Vagina (tissue), 2 donors: ENCODE data around the gene PSKH1. TPM values are rescaled to one million over a fixed set of nuclear protein-coding genes. Genes with fewer than 3 reads are reported as not detected.

Experiments
- DNase-seq, 2 donors: peaks; one replicate each; pipeline ENCODE4 v3.0.0-alpha.2; 2017; ENCODE audit errors: extremely low spot score in 2 of 2
- H3K27ac ChIP-seq: fragments of 200-600 bp; sonication (generic); one replicate; pipeline ENCODE4 v1.5.1; 2019
- H3K27me3 ChIP-seq: fragments of 200-600 bp; sonication (generic); one replicate; pipeline ENCODE4 v1.5.1; 2019
- H3K36me3 ChIP-seq, 2 donors: fragments of 200-600 bp; sonication (generic); one replicate each; pipeline ENCODE4 v1.5.1; 2017 to 2019
- H3K4me1 ChIP-seq: fragments of 200-600 bp; sonication (generic); one replicate; pipeline ENCODE4 v1.5.1; 2019
- H3K4me3 ChIP-seq, 2 donors: fragments of 200-600 bp; sonication (generic); 1 replicate in 1 of 2; 2 replicates in 1 of 2; pipeline ENCODE4 v1.5.1; 2016 to 2019
- H3K9me3 ChIP-seq: fragments of 200-600 bp; sonication (generic); one replicate; pipeline ENCODE4 v1.5.1; 2019
- CTCF ChIP-seq, 3 experiments: fragments of 450-650 bp in 2 of 3; fragments of 200-600 bp in 1 of 3; sonication (generic) in 1 of 3; IDR thresholded peaks; one replicate each; pipeline ENCODE4 v1.5.1; 2017 to 2019; ENCODE audit warnings: antibody characterized with exemption in 3 of 3, mild to moderate bottlenecking in 2 of 3, moderate library complexity in 2 of 3
- POLR2A ChIP-seq, 2 donors: fragments of 450-650 bp; IDR thresholded peaks; one replicate each; pipeline ENCODE4 v1.6.1; 2017; ENCODE audit warnings: antibody characterized with exemption in 2 of 2, mild to moderate bottlenecking in 2 of 2, moderate library complexity in 2 of 2
- POLR2AphosphoS5 ChIP-seq, 2 donors: sonication (generic); formaldehyde crosslinking; IDR thresholded peaks; one replicate each; pipeline ENCODE4 v1.9.0; 2017; ENCODE audit warnings: antibody characterized with exemption in 2 of 2, mild to moderate bottlenecking in 2 of 2, low read depth in 1 of 2; ENCODE audit not compliant: insufficient read depth in 1 of 2
- intact Hi-C: fragments of 100-400 bp; cut with DNase I; formaldehyde crosslinking; loops from one replicate; pipeline ENCODE4 v1.15.1; 2023
- total RNA-seq: library from RNA; depleted of rRNA; stranded (reverse); fragments of >200 nt; gene quantifications from one replicate; pipeline ENCODE4 v1.2.3, GENCODE V29; 2016

The PSKH1 gene
- total RNA-seq, 1 donor from 2014 or later = 17.4 TPM

GRCh38 chr16:67930191-67930590 is 37.1 kb downstream of the PSKH1 start:
- H3K36me3 ChIP-seq = peaks cover 0 to 20% of the 10 kb centered on the region in 2 donors
- no peak overlapping the region for H3K4me3 ChIP-seq
- H3K9me3 ChIP-seq = no peaks in the 10 kb centered on the region
- TF ChIP-seq POLR2AphosphoS5 (IDR thresholded peaks at IDR 0.05; ENCODE audit: insufficient read depth in 1 of 2, low read depth in 1 of 2) = no peak
- TF ChIP-seq CTCF (IDR thresholded peaks at IDR 0.05) = no peak
- no peak for TF ChIP-seq POLR2A (IDR thresholded peaks at IDR 0.05)
- H3K27me3 ChIP-seq = no peaks in the 10 kb centered on the region
- H3K27ac ChIP-seq = no peak overlapping the region
- intact Hi-C loops = loop anchor here (5.0 kb wide), 1 partner anchor 113 kb away; no protein-coding TSS in a partner anchor
- no peak for DNase-seq
- peaks cover 30% of the 10 kb centered on the region for H3K4me1 ChIP-seq

DNA sequence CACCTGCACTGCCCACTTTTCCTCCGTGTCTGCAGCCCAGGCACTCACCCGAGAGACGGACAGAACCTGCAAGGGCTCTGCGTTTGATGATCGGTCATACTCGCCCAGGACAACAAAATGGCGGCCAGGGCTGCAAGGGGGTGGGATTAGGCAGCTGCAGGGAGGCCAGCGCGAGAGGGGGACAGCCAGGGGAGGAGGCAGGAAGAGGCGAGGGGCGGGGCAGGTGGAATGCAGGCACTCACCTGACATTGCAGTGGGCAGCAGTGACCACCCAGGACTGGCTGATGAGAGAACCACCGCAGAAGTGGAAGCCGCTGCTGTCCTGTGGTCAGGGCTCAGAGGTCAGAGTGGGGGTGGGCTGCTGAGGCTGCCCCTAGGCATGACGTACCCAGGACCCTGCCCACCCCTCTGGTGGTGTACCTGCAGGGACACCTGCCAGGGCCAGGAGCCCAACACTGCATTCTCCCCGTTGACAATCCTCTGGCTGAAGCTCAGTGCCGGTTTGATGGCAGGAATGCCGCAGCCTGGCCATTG is 37.7 kb downstream of the PSKH1 start:
- Histone ChIP-seq H3K27ac (no peak overlapping the region), H3K9me3 (no peaks in the 10 kb centered on the region), H3K27me3 (no peaks in the 10 kb centered on the region), H3K4me1 (peaks cover 30% of the 10 kb centered on the region), H3K4me3 (no peak overlapping the region), H3K36me3 (peaks cover 0 to 20% of the 10 kb centered on the region in 2 donors)
- no peak for DNase-seq
- intact Hi-C loops = loop anchor here (5.0 kb wide), 1 partner anchor 113 kb away; no protein-coding TSS in a partner anchor
- no peak for TF ChIP-seq CTCF (IDR thresholded peaks at IDR 0.05)
- no peak for TF ChIP-seq POLR2A (IDR thresholded peaks at IDR 0.05)
- no peak for TF ChIP-seq POLR2AphosphoS5 (IDR thresholded peaks at IDR 0.05; ENCODE audit: insufficient read depth in 1 of 2, low read depth in 1 of 2)

- intact Hi-C loops = loop anchor here (5.0 kb wide), 1 partner anchor 115 kb away; no protein-coding TSS in a partner anchor
- Histone ChIP-seq H3K36me3 (peaks cover 0 to 20% of the 10 kb centered on the region in 2 donors), H3K4me3 (no peak within 1 kb of the TSS), H3K27me3 (no peaks in the 10 kb centered on the region), H3K27ac (no peak within 1 kb of the TSS), H3K4me1 (peaks cover 23% of the 10 kb centered on the region), H3K9me3 (no peaks in the 10 kb centered on the region)
- TF ChIP-seq POLR2AphosphoS5 (IDR thresholded peaks at IDR 0.05; ENCODE audit: insufficient read depth in 1 of 2, low read depth in 1 of 2) = no peak
- TF ChIP-seq POLR2A (IDR thresholded peaks at IDR 0.05) = no peak
- TF ChIP-seq CTCF (IDR thresholded peaks at IDR 0.05) = no peak
- DNase-seq = no peak
Observed at GRCh38 chr16:67931712-67932461, 38.8 kb downstream of the PSKH1 start, which contains the start of gene CTRL. CTRL (minus strand) TSS chr16:67931862; CDS start chr16:67931852, 10 bp downstream.

DNA sequence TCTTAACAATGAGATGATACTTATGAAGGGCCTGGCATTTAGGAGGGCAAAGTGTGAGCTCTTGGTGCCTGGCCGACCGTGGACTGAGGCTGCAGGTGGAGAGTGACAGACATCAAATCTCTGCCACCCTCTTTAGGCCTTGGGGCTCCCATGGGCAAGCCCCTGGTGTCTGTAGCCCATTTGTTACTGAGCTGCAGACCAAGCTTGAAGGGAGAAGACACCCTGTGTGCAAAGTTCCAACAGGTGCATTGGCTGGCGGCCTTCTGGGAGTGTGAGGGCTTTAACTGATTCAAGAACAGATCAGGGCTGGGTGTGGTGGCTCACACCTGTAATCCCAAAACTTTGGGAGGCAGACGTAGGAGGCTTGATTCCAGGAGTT is 39.4 kb downstream of the PSKH1 start:
- Histone ChIP-seq H3K36me3 (peaks cover 0 to 16% of the 10 kb centered on the region in 2 donors), H3K4me3 (no peak overlapping the region), H3K4me1 (peaks cover 29% of the 10 kb centered on the region), H3K9me3 (no peaks in the 10 kb centered on the region), H3K27ac (no peak overlapping the region), H3K27me3 (no peaks in the 10 kb centered on the region)
- intact Hi-C loops = loop anchor here (5.0 kb wide), 1 partner anchor 115 kb away; no protein-coding TSS in a partner anchor
- TF ChIP-seq POLR2AphosphoS5 (IDR thresholded peaks at IDR 0.05; ENCODE audit: insufficient read depth in 1 of 2, low read depth in 1 of 2) (no peak), CTCF (IDR thresholded peaks at IDR 0.05) (no peak), POLR2A (IDR thresholded peaks at IDR 0.05) (no peak)
- no peak for DNase-seq
